Measurements from ENCODE around the gene CDC42SE2.

- TF ChIP-seq MAX (CRISPR knock-in tag; IDR thresholded peaks at IDR 0.05) (no peak), ATF3 (CRISPR knock-in tag; conservative IDR thresholded peaks at IDR 0.05) (no peak), CREB1 (CRISPR knock-in tag; IDR thresholded peaks at IDR 0.05) (no peak), MLX (CRISPR knock-in tag; IDR thresholded peaks at IDR 0.05) (no peak), GABPB1 (CRISPR knock-in tag; IDR thresholded peaks at IDR 0.05) (no peak), ZBTB21 (CRISPR knock-in tag; IDR thresholded peaks at IDR 0.05; ENCODE audit: borderline replicate concordance) (no peak), CTCF (IDR thresholded peaks at IDR 0.05) (no peak), TEAD4 (CRISPR knock-in tag; IDR thresholded peaks at IDR 0.05) (no peak), IRF1 (CRISPR knock-in tag; IDR thresholded peaks at IDR 0.05) (no peak), TEAD1 (CRISPR knock-in tag; IDR thresholded peaks at IDR 0.05) (no peak), ZNF532 (CRISPR knock-in tag; IDR thresholded peaks at IDR 0.05; ENCODE audit: borderline replicate concordance) (no peak), OVOL2 (CRISPR knock-in tag; IDR thresholded peaks at IDR 0.05; ENCODE audit: borderline replicate concordance) (no peak)
Observed at GRCh38 chr5:131277447-131277846, 13.6 kb downstream of the CDC42SE2 start.
